Bronchial epithelial cell (primary cell): ENCODE data around the gene SELENOI. TPM values are rescaled to one million over a fixed set of nuclear protein-coding genes. Genes with fewer than 3 reads are reported as not detected.
A peak's percentile ranks its signal among the peaks of the same experiment; 100 is the strongest.

ENCODE experiments used
- DNase-seq: peaks from one replicate; pipeline ENCODE4 v3.0.0-alpha.2; 2010; ENCODE audit warnings: low read depth
- FAIRE-seq: peaks from 2 replicates; lab custom pipeline; 2011; peaks lifted over from hg19 to GRCh38; lab: Jason Lieb, UNC
- H3K27me3 ChIP-seq: 2 replicates; pipeline ENCODE4 v1.5.1; 2011; ENCODE audit warnings: low read length; ENCODE audit not compliant: control insufficient read depth, insufficient read depth
- H3K36me3 ChIP-seq: 2 replicates; pipeline ENCODE4 v1.5.1; 2011; ENCODE audit warnings: low read length; ENCODE audit not compliant: control insufficient read depth, insufficient read depth
- H3K4me3 ChIP-seq: 2 replicates; pipeline ENCODE4 v1.5.1; 2011; ENCODE audit warnings: mild to moderate bottlenecking, low read depth, low read length, control low read depth
- CTCF ChIP-seq: IDR thresholded peaks from 2 replicates; pipeline ENCODE4 v1.5.1; 2011; ENCODE audit warnings: mild to moderate bottlenecking, moderate library complexity, low read length, control low read depth, inconsistent platforms; ENCODE audit not compliant: insufficient read depth, severe bottlenecking
- total RNA-seq: library from RNA; depleted of rRNA; stranded (reverse); fragments of >200 nt; gene quantifications from 2 replicates; pipeline ENCODE4 v1.2.1, GENCODE V29; 2014

SELENOI gene
- total RNA-seq, 1 donor from 2014 or later: 32.6 TPM

DNA sequence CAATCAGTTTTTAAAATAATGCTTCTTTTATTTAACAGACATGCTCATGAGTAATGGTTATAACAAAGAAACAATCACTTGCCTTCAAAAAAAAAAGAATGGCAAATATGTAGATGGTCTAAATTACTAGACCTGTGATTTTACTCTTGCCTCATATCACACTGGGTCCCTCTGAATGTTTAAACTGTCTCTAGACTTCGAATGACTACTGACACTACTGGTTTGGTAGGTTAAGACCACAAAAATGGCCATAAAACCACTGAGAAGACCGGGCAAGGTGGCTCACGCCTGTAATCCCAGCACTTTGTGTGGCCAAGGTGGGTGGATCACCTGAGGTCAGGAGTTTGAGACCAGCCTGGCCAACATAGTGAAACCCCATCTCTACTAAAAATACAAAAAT lies 5.1 kb upstream of the SELENOI start:
- FAIRE-seq (no peak), DNase-seq (no peak)
- Histone ChIP-seq H3K36me3 (no peaks in the 10 kb centered on the region), H3K4me3 (no peak overlapping the region), H3K27me3 (no peaks in the 10 kb centered on the region)
- TF ChIP-seq CTCF: no peak

DNA sequence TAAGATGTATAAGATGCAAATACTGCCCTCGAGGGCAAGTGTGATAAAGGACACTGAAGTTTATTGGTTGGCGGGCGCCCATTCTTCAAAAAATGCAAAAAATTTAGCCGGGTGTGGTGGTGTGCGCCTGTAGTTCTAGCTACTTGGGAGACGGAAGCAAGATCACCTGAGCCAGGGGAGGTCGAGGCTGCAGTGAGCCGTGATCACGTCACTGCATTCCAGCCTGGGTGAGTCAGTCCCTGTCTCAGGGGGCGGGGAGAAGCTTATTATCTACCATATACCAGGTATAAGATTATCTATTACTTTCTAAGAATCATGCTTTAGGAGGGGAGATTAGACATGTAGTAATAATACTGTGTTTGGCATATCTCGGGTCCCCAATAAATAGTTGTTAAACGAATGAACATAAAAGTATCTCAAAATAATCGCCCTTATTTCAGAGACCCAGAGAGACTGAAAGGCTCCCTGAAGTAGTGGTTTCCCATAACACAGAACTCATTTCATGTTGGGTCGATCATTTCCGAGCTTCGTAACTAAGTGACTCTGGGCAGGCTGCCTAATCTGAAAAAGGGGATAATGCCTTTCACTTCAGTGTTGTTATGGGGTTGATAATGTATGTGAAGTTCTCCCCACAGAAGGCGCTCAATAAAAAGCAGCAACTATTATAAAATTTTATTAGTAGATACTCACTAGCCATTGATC lies 1.2 kb upstream of the SELENOI start:
- no peak for FAIRE-seq
- Histone ChIP-seq H3K27me3 (no peaks in the 10 kb centered on the region), H3K36me3 (no peaks in the 10 kb centered on the region), H3K4me3 (peak overlapping the region; percentile 84)
- DNase-seq: peak; percentile 81
- TF ChIP-seq CTCF: no peak

DNA sequence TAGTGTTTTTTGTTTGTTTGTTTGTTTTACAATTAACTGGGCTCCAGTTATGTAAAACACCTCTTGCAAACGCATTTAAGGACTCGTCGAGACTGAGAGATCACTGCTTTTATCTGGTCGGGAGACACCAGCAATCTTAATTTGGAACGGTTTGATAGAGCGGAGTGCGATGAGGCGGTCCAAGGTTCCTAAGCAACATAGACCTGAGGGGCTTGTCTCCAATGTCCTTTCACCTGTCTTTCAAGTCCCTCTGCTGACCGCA lies 729 bp upstream of the SELENOI start:
- Histone ChIP-seq H3K27me3 (no peaks in the 10 kb centered on the region), H3K36me3 (no peaks in the 10 kb centered on the region), H3K4me3 (peak overlapping the region; percentile 84)
- TF ChIP-seq CTCF: no peak
- DNase-seq (no peak), FAIRE-seq (no peak)

DNA sequence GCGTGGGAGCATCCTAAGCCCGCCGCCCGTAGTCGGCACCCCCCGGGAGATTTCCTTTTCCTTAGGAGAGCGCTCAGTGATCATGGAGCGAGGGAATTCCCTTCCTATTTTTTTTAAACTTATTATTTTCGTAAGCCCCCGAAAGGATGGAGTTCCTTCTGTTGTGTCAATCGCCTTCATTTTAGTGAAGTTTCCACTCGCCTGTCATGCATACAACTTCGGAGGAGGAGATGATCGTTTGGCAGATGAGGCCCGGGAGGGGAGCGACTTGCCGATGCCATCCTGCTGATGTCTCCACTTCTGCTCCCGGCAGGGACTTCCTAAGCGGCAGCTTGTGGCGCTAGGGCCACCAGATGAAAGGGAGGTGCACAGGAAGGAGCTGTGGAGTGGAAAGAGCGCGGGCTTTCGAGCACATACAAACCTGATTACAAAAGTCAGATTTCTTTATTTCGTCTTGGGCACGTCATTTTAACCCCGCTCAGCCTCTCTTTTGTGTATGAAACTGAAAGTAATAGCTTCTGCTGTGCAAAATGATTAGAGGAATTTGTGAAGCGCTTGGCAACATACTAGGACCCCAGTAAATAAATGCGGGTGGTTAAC lies 611 bp downstream of the SELENOI start, which contains the start of gene ADGRF3:
Gene ADGRF3, minus strand, starts transcription at position 336 of the 600 bp plus-strand sequence. CDS start 555 bp downstream, outside the sequence.
- Histone ChIP-seq H3K27me3 (no peaks in the 10 kb centered on the region), H3K36me3 (no peaks in the 10 kb centered on the region), H3K4me3 (peak within 1 kb of the TSS; percentile 84)
- DNase-seq (peak; percentile 32), FAIRE-seq (no peak)
- no peak for TF ChIP-seq CTCF

DNA sequence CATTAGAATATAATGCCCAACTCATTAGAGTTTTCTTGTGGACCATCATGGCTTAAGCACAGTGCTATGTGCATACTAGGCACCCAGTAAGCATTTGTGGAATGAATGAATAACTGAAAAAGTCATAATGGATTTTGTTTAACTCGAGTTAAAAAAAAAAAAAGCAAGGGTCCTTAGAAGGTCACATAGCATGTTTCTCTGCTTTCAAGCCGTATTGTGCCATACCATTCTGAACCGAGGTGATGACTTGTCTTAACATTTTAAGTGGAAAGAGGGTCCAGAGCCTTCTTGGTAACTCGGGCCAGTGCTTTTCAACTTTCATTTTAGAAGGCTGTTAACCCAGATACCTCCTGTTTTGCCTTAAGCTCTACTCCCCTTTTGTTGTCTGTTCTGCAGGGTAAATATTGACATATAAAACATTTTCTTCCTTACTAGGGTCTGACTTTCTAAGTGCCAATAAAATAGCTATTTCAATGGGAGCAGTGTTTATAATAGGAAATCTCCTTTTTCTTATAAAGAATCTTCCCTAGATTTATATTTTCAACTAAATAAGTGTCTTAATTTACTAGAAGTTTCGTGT lies 1.4 kb downstream of the SELENOI start:
- TF ChIP-seq CTCF: no peak
- H3K4me3 ChIP-seq: peak overlapping the region; percentile 84
- DNase-seq: no peak
- no peaks in the 10 kb centered on the region for H3K27me3 ChIP-seq
- H3K36me3 ChIP-seq: no peaks in the 10 kb centered on the region
- no peak for FAIRE-seq
